Keratinocyte (primary cell): ENCODE measurements around the gene NT5C1A. TPM values are rescaled to one million over a fixed set of nuclear protein-coding genes. Genes with fewer than 3 reads are reported as not detected.

Experiments used
- DNase-seq: peaks from one replicate; pipeline ENCODE4 v3.0.0-alpha.2; 2011; ENCODE audit warnings: low read depth, missing footprints, low spot score
- FAIRE-seq: peaks from 2 replicates; lab custom pipeline; 2011; peaks lifted over from hg19 to GRCh38; lab: Jason Lieb, UNC
- H2AFZ ChIP-seq: 2 replicates; pipeline ENCODE4 v1.6.0; 2012; ENCODE audit warnings: low read length, control low read depth, inconsistent platforms; ENCODE audit not compliant: control insufficient read depth
- H3K27ac ChIP-seq: 2 replicates; pipeline ENCODE4 v1.5.1; 2011; ENCODE audit warnings: low read length; ENCODE audit not compliant: control insufficient read depth, insufficient read depth
- H3K27me3 ChIP-seq: 3 replicates; pipeline ENCODE4 v1.6.0; 2011; ENCODE audit warnings: low read length; ENCODE audit not compliant: control insufficient read depth, insufficient read depth; ENCODE audit errors: extremely low read depth
- H3K36me3 ChIP-seq, 2 experiments: 2 replicates in 1 of 2; 3 replicates in 1 of 2; pipeline ENCODE4 v1.5.1; 2011; ENCODE audit warnings: low read length in 2 of 2, mild to moderate bottlenecking in 1 of 2; ENCODE audit not compliant: control insufficient read depth in 2 of 2, insufficient read depth in 2 of 2; ENCODE audit errors: extremely low read depth in 1 of 2
- H3K4me1 ChIP-seq: 3 replicates; pipeline ENCODE4 v1.5.1; 2011; ENCODE audit warnings: low read length; ENCODE audit not compliant: control insufficient read depth, insufficient read depth; ENCODE audit errors: extremely low read depth
- H3K4me2 ChIP-seq: 3 replicates; pipeline ENCODE4 v1.6.0; 2011; ENCODE audit warnings: low read depth, low read length; ENCODE audit not compliant: control insufficient read depth, insufficient read depth; ENCODE audit errors: extremely low read depth
- H3K4me3 ChIP-seq, 3 experiments: fragments of 200-600 bp in 1 of 3; sonication (generic) in 1 of 3; 2 replicates in 2 of 3; 3 replicates in 1 of 3; pipeline ENCODE4 v1.5.1; 2011 to 2016; ENCODE audit warnings: low read length in 3 of 3, mild to moderate bottlenecking in 3 of 3, control low read depth in 2 of 3, inconsistent platforms in 1 of 3, low read depth in 1 of 3, mixed read lengths in 1 of 3, mixed run types in 1 of 3, moderate library complexity in 1 of 3; ENCODE audit not compliant: control insufficient read depth in 2 of 3, insufficient read depth in 2 of 3; ENCODE audit errors: extremely low read depth in 1 of 3
- H3K79me2 ChIP-seq: 2 replicates; pipeline ENCODE4 v1.6.0; 2012; ENCODE audit warnings: low read length; ENCODE audit not compliant: control insufficient read depth, insufficient read depth
- H3K9ac ChIP-seq: 3 replicates; pipeline ENCODE4 v1.6.0; 2011; ENCODE audit warnings: low read length; ENCODE audit not compliant: control insufficient read depth, insufficient read depth; ENCODE audit errors: extremely low read depth
- H3K9me1 ChIP-seq: 3 replicates; pipeline ENCODE4 v1.6.0; 2011; ENCODE audit warnings: low read length; ENCODE audit not compliant: control insufficient read depth, insufficient read depth; ENCODE audit errors: extremely low read depth
- H3K9me3 ChIP-seq: 2 replicates; pipeline ENCODE4 v1.5.1; 2012; ENCODE audit warnings: low read depth, low read length; ENCODE audit not compliant: control insufficient read depth
- H4K20me1 ChIP-seq: 3 replicates; pipeline ENCODE4 v1.6.0; 2011; ENCODE audit warnings: low read length; ENCODE audit not compliant: control insufficient read depth, insufficient read depth; ENCODE audit errors: extremely low read depth
- EZH2 ChIP-seq: IDR thresholded peaks from one replicate; pipeline ENCODE4 v1.6.1; 2012; ENCODE audit warnings: inconsistent platforms, mild to moderate bottlenecking, low read length, moderate library complexity
- dilution Hi-C: fragments of 300-500 bp; cut with MboI; formaldehyde crosslinking; loops from one replicate; pipeline ENCODE4 v1.7.0; 2020; ENCODE audit warnings: low sequenced_read_pairs; ENCODE audit not compliant: extremely low pct_ligation_motif_present
- polyA plus RNA-seq, 5 experiments: library from polyadenylated mRNA; depleted of rRNA in 3 of 5; stranded (reverse) in 3 of 5; stranded (forward) in 1 of 5; unstranded in 1 of 5; fragments of >200 nt; gene quantifications; 1 replicate in 1 of 5; 2 replicates in 3 of 5; 3 replicates in 1 of 5; pipeline versions ENCODE4 v1.2.1 to v1.2.3, GENCODE V29; 2011 to 2012; ENCODE audit warnings: missing spikeins in 2 of 5, low read depth in 1 of 5, low replicate concordance in 1 of 5
- TF ChIP-seq, protein P1 (sequence below), 3 experiments: IDR thresholded peaks in 1 of 3; conservative IDR thresholded peaks in 1 of 3; optimal IDR thresholded peaks in 1 of 3; 2 replicates in 2 of 3; 3 replicates in 1 of 3; pipeline versions ENCODE3 to v1.5.1; 2011; ENCODE audit warnings: low read length in 3 of 3, mild to moderate bottlenecking in 3 of 3, moderate library complexity in 2 of 3, control low read depth in 1 of 3, inconsistent platforms in 1 of 3; ENCODE audit not compliant: insufficient read depth in 2 of 3; ENCODE audit errors: extremely low read depth in 1 of 3

Gene NT5C1A
- polyA plus RNA-seq, 1 donor (not counting 4 experiments of a cell fraction or from before 2014, with no cell fraction given), result not detected

GRCh38 chr1:39662861-39663260, 9.0 kb downstream of the NT5C1A start:
- H3K36me3 ChIP-seq, result no peaks in the 10 kb centered on the region
- H3K27ac ChIP-seq, result no peak overlapping the region
- no peak for FAIRE-seq
- H2AFZ ChIP-seq, result no peak overlapping the region
- peaks cover 20% of the 10 kb centered on the region for H3K27me3 ChIP-seq
- H3K4me3 ChIP-seq, result no peak overlapping the region
- H3K4me2 ChIP-seq, result no peak overlapping the region
- H3K79me2 ChIP-seq, result no peaks in the 10 kb centered on the region
- no peak for DNase-seq
- H4K20me1 ChIP-seq, result no peaks in the 10 kb centered on the region
- dilution Hi-C loops, result no loop called here
- no peak overlapping the region for H3K9ac ChIP-seq
- H3K9me3 ChIP-seq, result no peaks in the 10 kb centered on the region
- H3K4me1 ChIP-seq, result no peaks in the 10 kb centered on the region
- no peak for TF ChIP-seq EZH2
- TF ChIP-seq, protein P1, sequence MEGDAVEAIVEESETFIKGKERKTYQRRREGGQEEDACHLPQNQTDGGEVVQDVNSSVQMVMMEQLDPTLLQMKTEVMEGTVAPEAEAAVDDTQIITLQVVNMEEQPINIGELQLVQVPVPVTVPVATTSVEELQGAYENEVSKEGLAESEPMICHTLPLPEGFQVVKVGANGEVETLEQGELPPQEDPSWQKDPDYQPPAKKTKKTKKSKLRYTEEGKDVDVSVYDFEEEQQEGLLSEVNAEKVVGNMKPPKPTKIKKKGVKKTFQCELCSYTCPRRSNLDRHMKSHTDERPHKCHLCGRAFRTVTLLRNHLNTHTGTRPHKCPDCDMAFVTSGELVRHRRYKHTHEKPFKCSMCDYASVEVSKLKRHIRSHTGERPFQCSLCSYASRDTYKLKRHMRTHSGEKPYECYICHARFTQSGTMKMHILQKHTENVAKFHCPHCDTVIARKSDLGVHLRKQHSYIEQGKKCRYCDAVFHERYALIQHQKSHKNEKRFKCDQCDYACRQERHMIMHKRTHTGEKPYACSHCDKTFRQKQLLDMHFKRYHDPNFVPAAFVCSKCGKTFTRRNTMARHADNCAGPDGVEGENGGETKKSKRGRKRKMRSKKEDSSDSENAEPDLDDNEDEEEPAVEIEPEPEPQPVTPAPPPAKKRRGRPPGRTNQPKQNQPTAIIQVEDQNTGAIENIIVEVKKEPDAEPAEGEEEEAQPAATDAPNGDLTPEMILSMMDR (optimal IDR thresholded peaks at IDR 0.05 in 1 of 3, IDR thresholded peaks at IDR 0.05 in 1 of 3, conservative IDR thresholded peaks at IDR 0.05 in 1 of 3; ENCODE audit: extremely low read depth in 1 of 3, insufficient read depth in 2 of 3, low read length in 3 of 3), result no peak
- no peaks in the 10 kb centered on the region for H3K9me1 ChIP-seq

DNA sequence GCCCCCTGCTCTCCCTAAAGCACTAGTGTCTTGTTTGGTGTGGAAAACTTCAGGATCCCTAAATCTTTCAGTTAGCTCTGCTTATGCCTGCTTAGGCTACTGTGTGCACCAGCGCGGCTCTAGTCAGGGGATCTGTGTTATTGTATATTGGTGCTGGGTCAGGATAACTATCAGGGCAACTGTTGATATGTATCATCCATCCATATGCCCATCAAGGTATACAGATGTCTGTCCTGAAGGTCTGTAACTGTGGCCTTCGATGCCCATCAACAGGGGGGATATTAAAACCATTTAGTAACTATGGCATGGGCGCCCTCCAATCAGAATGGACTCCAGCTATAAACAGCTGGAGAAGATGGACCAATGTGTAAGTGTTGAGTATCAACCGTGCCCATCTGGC, 12.4 kb downstream of the NT5C1A start:
- H2AFZ ChIP-seq, result no peak overlapping the region
- no peaks in the 10 kb centered on the region for H3K9me1 ChIP-seq
- no peak for FAIRE-seq
- no peaks in the 10 kb centered on the region for H3K36me3 ChIP-seq
- no peak overlapping the region for H3K4me2 ChIP-seq
- no peak overlapping the region for H3K27ac ChIP-seq
- peaks cover 10% of the 10 kb centered on the region for H3K27me3 ChIP-seq
- dilution Hi-C loops, result no loop called here
- DNase-seq, result no peak
- no peak overlapping the region for H3K9ac ChIP-seq
- TF ChIP-seq, protein P1 (optimal IDR thresholded peaks at IDR 0.05 in 1 of 3, IDR thresholded peaks at IDR 0.05 in 1 of 3, conservative IDR thresholded peaks at IDR 0.05 in 1 of 3; ENCODE audit: extremely low read depth in 1 of 3, insufficient read depth in 2 of 3, low read length in 3 of 3), result no peak
- no peak overlapping the region for H3K4me3 ChIP-seq
- no peaks in the 10 kb centered on the region for H4K20me1 ChIP-seq
- H3K4me1 ChIP-seq, result no peaks in the 10 kb centered on the region
- no peaks in the 10 kb centered on the region for H3K9me3 ChIP-seq
- no peaks in the 10 kb centered on the region for H3K79me2 ChIP-seq
